NCI-H2196 treated with DMSO at 0.1 percent for 48 hours (cell line): ENCODE measurements around the gene IQCE.
"Not testable (repeated sequence)": the region's sequence is repeated elsewhere in the genome, so short reads cannot be mapped to it uniquely, and the experiment has no call there.

Experiments
- DNase-seq: peaks from one replicate; lab custom pipeline; 2025; ENCODE audit not compliant: unreplicated experiment; lab: John Stamatoyannopoulos, UW

The IQCE gene

GRCh38 chr7:2598154-2598823, 39.5 kb downstream of the IQCE start:
- no peak for DNase-seq

- no peak for DNase-seq
Measured at GRCh38 chr7:2601065-2601464, 42.3 kb downstream of the IQCE start.

GRCh38 chr7:2601907-2602306, 43.1 kb downstream of the IQCE start:
- DNase-seq: no peak

GRCh38 chr7:2602406-2603043, 43.7 kb downstream of the IQCE start:
- no peak for DNase-seq

GRCh38 chr7:2603044-2603965, 44.5 kb downstream of the IQCE start:
- no peak for DNase-seq

- no peak for DNase-seq
Measured at GRCh38 chr7:2604608-2605174, 45.9 kb downstream of the IQCE start.

- DNase-seq: no peak
Measured at GRCh38 chr7:2605608-2606538, 47.1 kb downstream of the IQCE start.

- no peak for DNase-seq
Measured at GRCh38 chr7:2606539-2606936, 47.8 kb downstream of the IQCE start.

- DNase-seq: no peak
Measured at GRCh38 chr7:2607122-2607922, 48.5 kb downstream of the IQCE start.

- DNase-seq: no peak
Measured at GRCh38 chr7:2607923-2608904, 49.4 kb downstream of the IQCE start.

GRCh38 chr7:2608921-2609411, 50.2 kb downstream of the IQCE start:
- DNase-seq: no peak

GRCh38 chr7:2609646-2610045, 50.9 kb downstream of the IQCE start:
- not testable (repeated sequence) for DNase-seq

- DNase-seq: no peak
Measured at GRCh38 chr7:2610466-2610865, 51.7 kb downstream of the IQCE start.

- DNase-seq: no peak
Measured at GRCh38 chr7:2610898-2611297, 52.1 kb downstream of the IQCE start.

- DNase-seq: no peak
Measured at GRCh38 chr7:2611401-2611800, 52.6 kb downstream of the IQCE start.

- DNase-seq: no peak
Measured at GRCh38 chr7:2611922-2612321, 53.1 kb downstream of the IQCE start.

GRCh38 chr7:2612445-2613097, 53.8 kb downstream of the IQCE start:
- no peak for DNase-seq
